C4-2B (cell line): Measurements from ENCODE around the gene MED25.
A peak's percentile ranks its signal among the peaks of the same experiment; 100 is the strongest.

Source experiments
- H3K27ac ChIP-seq: fragments of 450-650 bp; 2 replicates; pipeline ENCODE4 v1.5.1; 2017
- CTCF ChIP-seq: fragments of 450-650 bp; conservative IDR thresholded peaks from 2 replicates; pipeline ENCODE4 v1.5.1; 2017; ENCODE audit warnings: mild to moderate bottlenecking
- ZFX ChIP-seq: fragments of 450-650 bp; IDR thresholded peaks from 2 replicates; pipeline ENCODE4 v1.6.1; 2017

Gene MED25

GRCh38 chr19:49851456-49852259 lies 33.6 kb downstream of the MED25 start:
- H3K27ac ChIP-seq, result peak overlapping the region; percentile 93

GRCh38 chr19:49852631-49853126 lies 34.6 kb downstream of the MED25 start:
- H3K27ac ChIP-seq, result peak overlapping the region; percentile 93
- TF ChIP-seq ZFX (no peak), CTCF (no peak)

More at GRCh38 chr19:49851456-49852259, 33.6 kb downstream of the MED25 start:
- TF ChIP-seq CTCF, result no peak
- TF ChIP-seq ZFX, result no peak

GRCh38 chr19:49853852-49854377 lies 35.8 kb downstream of the MED25 start:
- H3K27ac ChIP-seq, result no peak overlapping the region
- TF ChIP-seq CTCF, result no peak
- no peak for TF ChIP-seq ZFX

- no peak for TF ChIP-seq CTCF
- no peak for TF ChIP-seq ZFX
- no peak overlapping the region for H3K27ac ChIP-seq
These were observed 36.5 kb downstream of the MED25 start for GRCh38 chr19:49854378-49855263.

GRCh38 chr19:49855277-49855675 lies 37.2 kb downstream of the MED25 start:
- no peak for TF ChIP-seq ZFX
- TF ChIP-seq CTCF, result no peak
- H3K27ac ChIP-seq, result 0 out of 2 replicates have a peak overlapping the region, but pooled peaks have one; percentile 5

GRCh38 chr19:49855676-49856573 lies 37.8 kb downstream of the MED25 start:
- TF ChIP-seq ZFX (no peak), CTCF (no peak)

More at GRCh38 chr19:49855676-49856573, 37.8 kb downstream of the MED25 start:
- H3K27ac ChIP-seq, result 0 out of 2 replicates have a peak overlapping the region, but pooled peaks have one; percentile 5
